ENCODE results near the gene MECP2. TPM values are rescaled to one million over a fixed set of nuclear protein-coding genes. Genes with fewer than 3 reads are reported as not detected.

The MECP2 gene
- total and polyA plus RNA-seq, 2 of the 13 experiments (the other 11 are each of a cell fraction or from before 2014, with no cell fraction given), result 7.9 to 18.1 TPM

DNA sequence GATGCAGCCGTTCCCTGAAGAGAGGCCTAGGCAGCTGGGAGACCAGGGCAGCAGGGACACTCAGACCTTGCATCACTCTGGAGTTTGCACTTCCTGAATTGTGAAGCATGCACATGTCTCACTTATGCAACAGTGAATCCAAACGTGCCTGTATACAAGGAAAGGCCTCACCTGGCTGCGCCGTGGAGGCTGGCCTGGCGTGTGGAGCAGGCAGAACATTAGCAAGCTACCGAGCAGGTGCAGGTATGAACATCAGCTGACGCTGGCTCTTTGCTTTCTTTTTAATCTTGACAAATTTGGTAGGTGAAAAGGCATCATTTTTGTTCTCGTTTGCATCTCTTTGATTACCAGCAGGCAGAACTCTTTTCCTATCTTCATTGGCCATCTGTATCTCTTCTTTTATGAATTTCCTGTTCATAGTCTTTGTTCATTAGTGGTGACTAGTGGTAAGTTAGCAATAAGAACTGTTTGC is 40.7 kb downstream of the MECP2 start (continued):
- TF ChIP-seq, protein P1, sequence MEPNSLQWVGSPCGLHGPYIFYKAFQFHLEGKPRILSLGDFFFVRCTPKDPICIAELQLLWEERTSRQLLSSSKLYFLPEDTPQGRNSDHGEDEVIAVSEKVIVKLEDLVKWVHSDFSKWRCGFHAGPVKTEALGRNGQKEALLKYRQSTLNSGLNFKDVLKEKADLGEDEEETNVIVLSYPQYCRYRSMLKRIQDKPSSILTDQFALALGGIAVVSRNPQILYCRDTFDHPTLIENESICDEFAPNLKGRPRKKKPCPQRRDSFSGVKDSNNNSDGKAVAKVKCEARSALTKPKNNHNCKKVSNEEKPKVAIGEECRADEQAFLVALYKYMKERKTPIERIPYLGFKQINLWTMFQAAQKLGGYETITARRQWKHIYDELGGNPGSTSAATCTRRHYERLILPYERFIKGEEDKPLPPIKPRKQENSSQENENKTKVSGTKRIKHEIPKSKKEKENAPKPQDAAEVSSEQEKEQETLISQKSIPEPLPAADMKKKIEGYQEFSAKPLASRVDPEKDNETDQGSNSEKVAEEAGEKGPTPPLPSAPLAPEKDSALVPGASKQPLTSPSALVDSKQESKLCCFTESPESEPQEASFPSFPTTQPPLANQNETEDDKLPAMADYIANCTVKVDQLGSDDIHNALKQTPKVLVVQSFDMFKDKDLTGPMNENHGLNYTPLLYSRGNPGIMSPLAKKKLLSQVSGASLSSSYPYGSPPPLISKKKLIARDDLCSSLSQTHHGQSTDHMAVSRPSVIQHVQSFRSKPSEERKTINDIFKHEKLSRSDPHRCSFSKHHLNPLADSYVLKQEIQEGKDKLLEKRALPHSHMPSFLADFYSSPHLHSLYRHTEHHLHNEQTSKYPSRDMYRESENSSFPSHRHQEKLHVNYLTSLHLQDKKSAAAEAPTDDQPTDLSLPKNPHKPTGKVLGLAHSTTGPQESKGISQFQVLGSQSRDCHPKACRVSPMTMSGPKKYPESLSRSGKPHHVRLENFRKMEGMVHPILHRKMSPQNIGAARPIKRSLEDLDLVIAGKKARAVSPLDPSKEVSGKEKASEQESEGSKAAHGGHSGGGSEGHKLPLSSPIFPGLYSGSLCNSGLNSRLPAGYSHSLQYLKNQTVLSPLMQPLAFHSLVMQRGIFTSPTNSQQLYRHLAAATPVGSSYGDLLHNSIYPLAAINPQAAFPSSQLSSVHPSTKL (CRISPR knock-in tag; IDR thresholded peaks at IDR 0.05), result peak; percentile 91
- no peak for TF ChIP-seq ZSCAN25 (CRISPR knock-in tag; IDR thresholded peaks at IDR 0.05)
- no peak for TF ChIP-seq MAF1 (CRISPR knock-in tag; IDR thresholded peaks at IDR 0.05; ENCODE audit: borderline replicate concordance)
- peak; percentile 80 for TF ChIP-seq MIXL1 (CRISPR knock-in tag; IDR thresholded peaks at IDR 0.05)
- TF ChIP-seq, protein P2, sequence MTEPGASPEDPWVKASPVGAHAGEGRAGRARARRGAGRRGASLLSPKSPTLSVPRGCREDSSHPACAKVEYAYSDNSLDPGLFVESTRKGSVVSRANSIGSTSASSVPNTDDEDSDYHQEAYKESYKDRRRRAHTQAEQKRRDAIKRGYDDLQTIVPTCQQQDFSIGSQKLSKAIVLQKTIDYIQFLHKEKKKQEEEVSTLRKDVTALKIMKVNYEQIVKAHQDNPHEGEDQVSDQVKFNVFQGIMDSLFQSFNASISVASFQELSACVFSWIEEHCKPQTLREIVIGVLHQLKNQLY (CRISPR knock-in tag; IDR thresholded peaks at IDR 0.05), result peak; percentile 95
- TF ChIP-seq KDM3A (CRISPR knock-in tag; IDR thresholded peaks at IDR 0.05; ENCODE audit: low read depth), result peak; percentile 51; the same call in 1 of the 2 replicates
- no peak for TF ChIP-seq ZFYVE20 (CRISPR knock-in tag; IDR thresholded peaks at IDR 0.05; ENCODE audit: borderline replicate concordance, low read depth)
- TF ChIP-seq SALL1 (CRISPR knock-in tag; IDR thresholded peaks at IDR 0.05), result peak; percentile 94
- TF ChIP-seq ARNTL (CRISPR knock-in tag; IDR thresholded peaks at IDR 0.05), result peak; percentile 100
- TF ChIP-seq KDM1A (CRISPR knock-in tag; IDR thresholded peaks at IDR 0.05), result 0 out of 2 replicates have a peak, but pooled peaks have one; percentile 13
- TF ChIP-seq, protein P3, sequence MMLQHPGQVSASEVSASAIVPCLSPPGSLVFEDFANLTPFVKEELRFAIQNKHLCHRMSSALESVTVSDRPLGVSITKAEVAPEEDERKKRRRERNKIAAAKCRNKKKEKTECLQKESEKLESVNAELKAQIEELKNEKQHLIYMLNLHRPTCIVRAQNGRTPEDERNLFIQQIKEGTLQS (CRISPR knock-in tag; IDR thresholded peaks at IDR 0.05), result peak; percentile 96
- 0 out of 2 replicates have a peak, but pooled peaks have one; percentile 32 for TF ChIP-seq ZNF160 (CRISPR knock-in tag; IDR thresholded peaks at IDR 0.05)
- no peak for TF ChIP-seq ZNF550 (CRISPR knock-in tag; IDR thresholded peaks at IDR 0.05; ENCODE audit: borderline replicate concordance)
- 0 out of 2 replicates have a peak, but pooled peaks have one; percentile 30 for TF ChIP-seq JUND (CRISPR knock-in tag; IDR thresholded peaks at IDR 0.05)
- no peak for TF ChIP-seq SOX6 (IDR thresholded peaks at IDR 0.05)
- TF ChIP-seq SOX6 (CRISPR knock-in tag; IDR thresholded peaks at IDR 0.05), result peak; percentile 79
- peak; percentile 59; the same call in 1 of the 2 replicates for TF ChIP-seq ZMAT3 (CRISPR knock-in tag; conservative IDR thresholded peaks at IDR 0.05)
- TF ChIP-seq NONO (IDR thresholded peaks at IDR 0.05), result no peak
- TF ChIP-seq NONO (CRISPR knock-in tag; conservative IDR thresholded peaks at IDR 0.05), result peak; percentile 82
- TF ChIP-seq SRF (IDR thresholded peaks at IDR 0.05; ENCODE audit: low read depth, low read length), result no peak
- TF ChIP-seq SP1 (IDR thresholded peaks at IDR 0.05), result no peak
- 0 out of 2 replicates have a peak, but pooled peaks have one; percentile 18 for TF ChIP-seq SP1 (CRISPR knock-in tag; IDR thresholded peaks at IDR 0.05)
- TF ChIP-seq, protein P4, sequence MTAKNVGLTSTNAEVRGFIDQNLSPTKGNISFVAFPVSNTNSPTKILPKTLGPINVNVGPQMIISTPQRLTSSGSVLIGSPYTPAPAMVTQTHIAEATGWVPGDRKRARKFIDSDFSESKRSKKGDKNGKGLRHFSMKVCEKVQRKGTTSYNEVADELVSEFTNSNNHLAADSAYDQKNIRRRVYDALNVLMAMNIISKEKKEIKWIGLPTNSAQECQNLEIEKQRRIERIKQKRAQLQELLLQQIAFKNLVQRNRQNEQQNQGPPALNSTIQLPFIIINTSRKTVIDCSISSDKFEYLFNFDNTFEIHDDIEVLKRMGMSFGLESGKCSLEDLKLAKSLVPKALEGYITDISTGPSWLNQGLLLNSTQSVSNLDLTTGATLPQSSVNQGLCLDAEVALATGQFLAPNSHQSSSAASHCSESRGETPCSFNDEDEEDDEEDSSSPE (CRISPR knock-in tag; IDR thresholded peaks at IDR 0.05), result peak; percentile 59; the same call in 1 of the 2 replicates
- no peak for TF ChIP-seq TCF7L2 (IDR thresholded peaks at IDR 0.05; ENCODE audit: low read depth, low read length)
- TF ChIP-seq NBN (conservative IDR thresholded peaks at IDR 0.05), result no peak
- TF ChIP-seq, protein P5, sequence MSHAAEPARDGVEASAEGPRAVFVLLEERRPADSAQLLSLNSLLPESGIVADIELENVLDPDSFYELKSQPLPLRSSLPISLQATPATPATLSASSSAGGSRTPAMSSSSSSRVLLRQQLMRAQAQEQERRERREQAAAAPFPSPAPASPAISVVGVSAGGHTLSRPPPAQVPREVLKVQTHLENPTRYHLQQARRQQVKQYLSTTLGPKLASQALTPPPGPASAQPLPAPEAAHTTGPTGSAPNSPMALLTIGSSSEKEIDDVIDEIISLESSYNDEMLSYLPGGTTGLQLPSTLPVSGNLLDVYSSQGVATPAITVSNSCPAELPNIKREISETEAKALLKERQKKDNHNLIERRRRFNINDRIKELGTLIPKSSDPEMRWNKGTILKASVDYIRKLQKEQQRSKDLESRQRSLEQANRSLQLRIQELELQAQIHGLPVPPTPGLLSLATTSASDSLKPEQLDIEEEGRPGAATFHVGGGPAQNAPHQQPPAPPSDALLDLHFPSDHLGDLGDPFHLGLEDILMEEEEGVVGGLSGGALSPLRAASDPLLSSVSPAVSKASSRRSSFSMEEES (CRISPR knock-in tag; IDR thresholded peaks at IDR 0.05), result peak; percentile 90
- TF ChIP-seq SSRP1 (CRISPR knock-in tag; IDR thresholded peaks at IDR 0.05), result no peak
